ENCODE results near the gene PPM1D.

The PPM1D gene

DNA sequence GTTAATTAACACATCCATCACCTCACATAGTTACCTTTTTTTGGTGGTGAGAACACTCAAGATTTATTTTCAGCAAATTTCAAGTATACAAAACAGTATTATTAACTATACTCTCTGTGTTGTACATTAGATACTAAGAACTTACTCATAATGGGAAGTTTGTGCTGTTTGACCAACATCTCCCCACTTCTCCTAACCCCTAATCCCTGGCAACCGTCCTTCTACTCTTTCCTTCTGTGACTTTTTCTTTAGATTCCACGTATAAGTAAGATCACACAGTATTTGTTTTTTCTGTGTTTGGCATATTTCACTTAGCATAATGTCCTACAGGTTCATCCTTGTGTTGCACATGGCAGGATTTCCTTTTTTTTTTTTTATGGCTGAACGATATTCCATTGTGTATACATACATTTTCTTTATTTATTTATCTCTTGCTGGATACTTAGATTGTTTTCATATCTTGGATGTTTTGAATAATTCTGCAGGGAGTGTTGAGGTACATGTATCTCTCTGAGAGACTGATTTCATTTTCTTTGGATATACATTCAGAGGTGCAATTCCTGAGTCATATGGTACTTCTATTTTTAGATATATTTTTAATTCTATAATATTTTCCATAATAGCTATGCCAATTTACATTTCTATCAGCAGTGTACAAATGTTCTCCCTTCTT lies 19.0 kb downstream of the PPM1D start:
- DNase-seq (ENCODE audit: low spot score): no peak

DNA sequence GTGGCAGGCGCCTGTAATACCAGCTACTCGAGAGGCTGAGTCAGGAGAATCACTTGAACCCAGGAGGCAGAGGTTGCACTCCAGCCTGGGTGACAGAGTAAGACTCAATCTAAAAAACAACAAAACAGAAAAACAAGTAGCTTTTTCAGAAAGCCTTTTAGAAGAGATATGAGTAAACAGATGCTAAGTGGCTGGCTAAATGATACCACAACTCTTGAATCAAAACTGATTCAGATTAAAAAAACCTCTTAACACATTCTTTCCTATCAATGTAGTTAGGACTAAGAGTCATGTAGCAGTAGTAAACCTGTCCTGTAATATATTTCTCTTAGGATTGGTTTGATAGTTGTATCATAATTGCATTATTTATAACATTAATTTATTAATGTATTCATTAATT lies 23.0 kb downstream of the PPM1D start:
- DNase-seq (ENCODE audit: low spot score): no peak

DNA sequence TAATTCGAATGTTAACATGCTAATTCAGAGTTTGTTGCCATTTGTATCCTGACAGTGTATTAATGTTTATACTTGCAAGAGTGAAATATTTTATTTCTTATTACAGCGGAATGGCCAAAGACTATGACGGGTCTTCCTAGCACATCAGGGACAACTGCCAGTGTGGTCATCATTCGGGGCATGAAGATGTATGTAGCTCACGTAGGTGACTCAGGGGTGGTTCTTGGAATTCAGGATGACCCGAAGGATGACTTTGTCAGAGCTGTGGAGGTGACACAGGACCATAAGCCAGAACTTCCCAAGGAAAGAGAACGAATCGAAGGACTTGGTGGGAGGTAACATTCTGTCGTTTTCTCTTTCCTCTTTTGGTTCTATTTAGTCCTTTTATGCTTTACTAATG lies 23.4 kb downstream of the PPM1D start:
- no peak for DNase-seq (ENCODE audit: low spot score)

DNA sequence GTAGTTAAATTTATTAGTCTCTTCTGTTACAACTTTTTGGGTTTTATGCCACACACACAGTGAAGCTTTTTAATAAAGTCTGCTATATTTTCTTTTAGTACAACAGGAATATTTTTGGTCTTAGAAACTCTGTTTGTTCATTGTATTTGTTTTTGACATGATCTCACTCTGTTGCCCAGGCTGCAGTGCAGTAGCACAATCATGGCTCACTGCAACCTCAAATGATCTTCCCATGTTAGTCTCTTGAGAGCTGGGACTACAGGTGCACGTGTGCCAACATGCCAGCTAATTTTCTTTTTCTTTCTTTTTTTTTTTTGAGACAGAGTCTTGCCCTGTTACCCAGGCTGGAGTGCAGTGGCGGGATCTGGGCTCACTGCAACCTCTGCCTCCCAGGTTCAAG lies 27.1 kb downstream of the PPM1D start:
- no peak for DNase-seq (ENCODE audit: low spot score)

DNA sequence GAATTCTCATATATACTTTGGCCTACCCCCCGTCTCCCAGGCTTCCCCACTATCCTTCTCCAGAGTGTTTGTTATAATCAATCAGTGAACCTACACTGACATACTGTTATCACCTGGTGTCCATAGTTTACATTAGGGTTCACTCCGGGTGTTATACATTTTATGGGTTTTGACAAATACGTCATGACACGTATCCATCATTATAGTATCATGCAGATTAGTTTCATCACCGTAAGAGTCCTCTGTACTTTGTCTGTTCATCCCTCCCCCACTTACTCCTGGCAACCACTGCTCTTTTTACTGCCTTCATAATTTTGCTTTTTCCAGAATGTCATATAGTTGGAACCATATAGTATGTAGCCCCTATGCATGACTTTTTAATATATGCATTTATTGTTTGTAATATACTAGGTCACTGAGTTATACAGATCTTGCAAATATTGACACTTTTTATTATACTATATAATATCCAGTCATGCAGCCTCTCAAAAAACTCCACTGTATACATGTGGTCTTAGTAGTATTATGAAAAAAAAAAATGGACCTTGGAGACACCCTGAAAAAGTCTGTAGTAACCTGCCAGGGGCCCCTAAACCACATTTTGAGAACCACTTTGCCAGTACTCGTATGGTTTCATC lies 28.4 kb downstream of the PPM1D start:
- no peak for DNase-seq (ENCODE audit: low spot score)

DNA sequence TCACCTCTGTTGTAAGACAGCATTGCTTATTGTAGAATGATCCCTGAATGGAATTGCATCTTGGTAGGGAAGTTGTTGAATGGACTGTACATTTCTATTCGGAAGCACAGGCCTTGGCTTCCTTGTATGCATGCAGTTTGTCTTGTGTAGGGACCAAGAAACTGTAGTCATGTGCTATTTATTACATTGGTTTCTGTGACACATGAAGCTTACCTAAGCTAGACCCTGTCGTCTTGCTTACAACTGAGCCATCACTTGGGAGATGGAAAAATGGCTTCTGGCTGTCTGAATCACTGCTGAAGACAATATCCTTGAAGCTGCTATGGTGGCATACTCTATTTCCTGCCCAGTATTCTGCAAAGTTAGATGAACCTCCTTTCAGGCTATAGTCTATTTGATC lies 29.1 kb downstream of the PPM1D start:
- no peak for DNase-seq (ENCODE audit: low spot score)

DNA sequence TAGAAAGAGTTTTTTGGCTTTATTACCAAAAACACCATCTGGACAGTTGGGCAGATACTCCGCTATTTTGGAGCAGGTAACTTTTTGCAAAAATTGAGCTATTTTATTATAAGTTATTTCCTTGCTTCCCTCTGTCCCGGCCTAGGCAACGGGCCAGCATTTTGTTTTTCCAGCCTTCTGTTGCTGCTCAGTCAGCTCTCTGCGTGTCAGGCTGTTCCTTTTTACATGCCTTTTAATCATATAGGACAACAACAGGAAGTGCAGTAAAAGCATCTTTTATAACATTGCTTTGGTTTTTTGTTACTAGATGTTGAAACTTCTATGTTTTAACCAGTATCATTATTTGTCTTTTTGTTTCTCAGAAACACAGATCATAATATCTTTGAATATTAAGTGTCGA lies 30.4 kb downstream of the PPM1D start:
- peak; percentile 63 for DNase-seq (ENCODE audit: low spot score)

DNA sequence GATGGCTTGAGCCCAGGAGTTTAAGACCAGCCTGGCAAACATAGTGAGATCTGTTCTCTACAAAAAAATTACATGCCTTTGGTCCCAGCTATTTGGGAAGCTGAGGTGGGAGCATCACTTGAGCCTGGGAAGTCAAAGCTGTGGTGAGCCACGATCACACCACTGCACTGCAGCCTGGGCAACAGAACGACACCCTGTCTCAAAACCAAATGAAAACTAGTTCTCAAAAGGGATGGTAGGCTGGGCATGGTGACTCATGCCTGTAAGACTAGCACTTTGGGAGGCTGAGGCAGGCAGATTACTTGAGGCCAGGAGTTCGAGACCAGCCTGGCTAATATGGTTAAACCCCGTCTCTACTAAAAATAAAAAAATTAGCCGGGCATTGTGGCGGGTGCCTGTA lies 31.1 kb downstream of the PPM1D start:
- DNase-seq (ENCODE audit: low spot score): no peak

DNA sequence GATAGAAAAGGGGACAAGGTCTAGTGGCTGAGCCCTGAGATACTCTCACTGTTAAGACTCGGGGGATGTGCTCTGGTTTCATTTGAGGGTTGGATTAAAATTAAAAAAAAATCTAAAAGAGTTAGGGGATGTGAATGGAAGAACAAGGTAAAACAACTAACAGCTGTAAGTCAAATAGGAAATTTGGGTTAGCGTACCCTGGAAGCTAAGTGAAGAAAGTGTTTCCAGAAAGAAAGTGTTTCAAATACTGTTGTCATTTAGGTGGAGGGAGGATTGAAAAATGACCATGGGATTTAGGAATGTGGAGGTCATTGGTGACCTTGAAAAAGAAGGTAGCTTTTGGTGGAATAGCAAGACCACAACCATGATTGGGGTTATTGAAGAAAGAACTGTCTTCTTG lies 37.7 kb downstream of the PPM1D start:
- DNase-seq (ENCODE audit: low spot score): no peak

DNA sequence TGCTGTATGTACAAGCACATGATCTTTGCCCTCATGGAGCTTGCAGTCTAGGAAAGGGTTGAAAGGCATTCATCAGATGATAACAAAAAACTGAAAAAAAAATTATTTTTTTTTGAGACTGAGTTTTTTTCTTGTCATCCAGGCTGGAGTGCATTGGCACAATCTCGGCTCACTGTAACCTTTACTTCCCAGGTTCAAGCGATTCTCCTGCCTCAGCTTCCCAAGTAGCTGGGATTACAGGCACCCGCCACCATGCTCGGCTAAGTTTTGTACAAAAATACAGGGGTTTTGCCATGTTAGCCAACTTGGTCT lies 39.0 kb downstream of the PPM1D start:
- DNase-seq (ENCODE audit: low spot score): no peak

DNA sequence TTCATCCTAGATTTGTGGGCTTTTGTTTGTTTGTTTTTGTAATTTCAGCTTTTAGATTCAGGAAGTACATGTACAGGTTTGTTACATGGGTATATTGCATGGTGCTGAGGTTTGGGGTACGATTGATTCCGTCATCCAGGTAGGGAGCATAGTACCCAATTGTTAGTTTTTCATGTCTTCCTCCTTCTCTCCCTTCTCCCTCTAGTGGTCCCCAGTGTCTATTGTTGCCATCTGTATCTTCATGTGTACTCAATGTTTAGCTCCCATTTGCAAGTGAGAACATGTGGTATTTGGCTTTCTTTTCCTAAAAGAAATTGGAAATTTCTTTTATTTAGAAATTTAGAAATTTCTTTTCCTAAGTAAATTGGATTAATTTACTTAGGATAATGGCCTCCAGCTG lies 40.5 kb downstream of the PPM1D start:
- DNase-seq (ENCODE audit: low spot score): peak; percentile 52

DNA sequence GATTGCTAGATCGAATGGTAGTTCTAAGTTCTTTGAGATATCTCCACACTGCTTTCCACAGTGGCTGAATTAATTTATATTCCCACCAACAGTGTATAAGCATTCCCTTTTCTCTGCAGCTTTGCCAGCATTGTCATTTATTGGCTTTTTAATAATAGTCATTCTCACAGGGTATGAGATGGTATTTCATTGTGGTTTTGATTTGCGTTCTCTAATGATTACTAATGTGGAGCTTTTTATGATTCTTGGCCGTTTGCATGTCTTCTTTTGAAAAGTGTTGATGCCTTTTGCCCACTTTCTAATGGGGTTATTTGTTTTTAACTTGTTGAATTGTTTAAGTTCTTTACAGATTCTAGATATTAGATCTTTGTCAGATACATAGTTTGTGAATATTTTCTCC lies 41.1 kb downstream of the PPM1D start:
- peak; percentile 25 for DNase-seq (ENCODE audit: low spot score)

DNA sequence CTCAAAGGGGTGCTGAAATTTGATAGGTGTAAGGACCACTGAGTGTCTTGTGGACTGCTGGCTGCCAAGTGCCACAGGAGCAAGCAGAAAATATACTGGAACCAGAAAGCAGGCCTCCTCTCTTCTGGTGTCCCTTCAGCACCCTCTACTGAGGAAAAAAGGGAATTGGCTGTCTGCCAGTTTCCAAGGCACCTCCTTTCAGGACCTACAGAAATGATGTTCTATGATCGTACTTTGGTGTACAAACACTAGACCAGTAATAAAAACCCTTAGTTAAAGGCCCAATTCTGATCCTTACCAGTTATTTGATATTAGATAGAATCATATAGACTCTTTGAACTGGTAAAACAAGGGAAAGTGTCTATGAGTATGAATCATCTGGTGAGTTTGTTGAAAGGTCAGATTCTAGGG lies 41.8 kb downstream of the PPM1D start:
- DNase-seq (ENCODE audit: low spot score): peak; percentile 95

DNA sequence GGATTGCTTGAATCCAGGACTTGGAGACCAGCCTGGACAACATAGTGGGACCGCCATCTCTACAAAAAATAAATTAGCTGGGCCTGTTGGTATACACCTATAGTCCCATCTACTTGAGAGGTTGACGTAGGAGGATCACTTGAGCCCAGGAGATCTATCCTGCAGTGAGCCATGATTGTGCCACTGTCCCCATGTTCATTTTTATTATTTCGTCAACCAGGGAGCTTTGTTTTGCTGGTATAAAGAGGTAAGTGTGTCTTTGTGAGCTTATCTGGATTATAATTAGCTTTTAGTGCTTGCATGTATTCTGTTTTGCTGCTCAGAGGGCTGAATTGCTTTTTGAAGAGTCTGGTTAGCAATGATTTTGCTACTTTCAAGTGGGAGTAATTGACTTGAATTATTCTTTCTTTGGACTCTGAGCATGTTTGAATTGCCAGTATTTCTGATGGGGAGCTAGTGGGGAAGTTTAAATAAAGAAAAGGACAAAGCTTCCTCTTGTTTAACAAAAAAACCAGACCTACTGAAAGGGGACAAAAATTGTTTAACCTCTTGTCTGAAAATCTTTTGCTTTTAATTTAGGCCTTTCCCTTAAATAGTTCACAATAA lies 46.0 kb downstream of the PPM1D start:
- DNase-seq (ENCODE audit: low spot score): peak; percentile 60

DNA sequence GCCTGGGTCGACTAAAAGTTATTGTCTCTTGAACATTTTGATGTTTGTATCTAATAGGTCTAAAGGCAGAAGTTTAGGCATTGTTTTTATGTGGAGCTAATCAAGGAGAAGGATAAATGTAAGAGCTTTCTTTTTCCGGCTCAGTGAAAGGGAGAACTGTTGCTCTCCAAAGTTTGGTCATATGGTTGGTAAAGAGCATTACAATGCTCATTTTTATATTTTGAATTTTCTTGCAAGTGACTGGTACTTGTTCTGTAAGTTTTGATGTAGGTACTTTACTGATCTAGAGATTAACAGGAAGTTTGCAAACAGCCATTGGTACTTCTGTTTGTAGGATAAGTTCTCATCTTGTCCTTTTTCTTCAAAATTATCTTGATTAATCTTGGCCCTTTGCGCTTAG lies 46.7 kb downstream of the PPM1D start:
- peak; percentile 62 for DNase-seq (ENCODE audit: low spot score)

DNA sequence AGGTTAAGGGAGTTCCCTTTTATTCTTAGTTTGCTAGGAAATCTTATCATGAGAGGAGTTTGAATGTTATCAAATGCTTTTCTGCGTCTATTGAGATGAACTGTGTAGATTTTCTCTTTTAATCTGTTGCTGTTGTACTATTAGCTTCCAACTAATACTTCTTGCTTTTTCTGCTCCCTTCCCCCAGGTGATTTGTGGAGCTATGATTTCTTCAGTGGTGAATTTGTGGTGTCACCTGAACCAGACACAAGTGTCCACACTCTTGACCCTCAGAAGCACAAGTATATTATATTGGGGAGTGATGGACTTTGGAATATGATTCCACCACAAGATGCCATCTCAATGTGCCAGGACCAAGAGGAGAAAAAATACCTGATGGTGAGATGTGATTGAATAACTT lies 47.7 kb downstream of the PPM1D start:
- no peak for DNase-seq (ENCODE audit: low spot score)

DNA sequence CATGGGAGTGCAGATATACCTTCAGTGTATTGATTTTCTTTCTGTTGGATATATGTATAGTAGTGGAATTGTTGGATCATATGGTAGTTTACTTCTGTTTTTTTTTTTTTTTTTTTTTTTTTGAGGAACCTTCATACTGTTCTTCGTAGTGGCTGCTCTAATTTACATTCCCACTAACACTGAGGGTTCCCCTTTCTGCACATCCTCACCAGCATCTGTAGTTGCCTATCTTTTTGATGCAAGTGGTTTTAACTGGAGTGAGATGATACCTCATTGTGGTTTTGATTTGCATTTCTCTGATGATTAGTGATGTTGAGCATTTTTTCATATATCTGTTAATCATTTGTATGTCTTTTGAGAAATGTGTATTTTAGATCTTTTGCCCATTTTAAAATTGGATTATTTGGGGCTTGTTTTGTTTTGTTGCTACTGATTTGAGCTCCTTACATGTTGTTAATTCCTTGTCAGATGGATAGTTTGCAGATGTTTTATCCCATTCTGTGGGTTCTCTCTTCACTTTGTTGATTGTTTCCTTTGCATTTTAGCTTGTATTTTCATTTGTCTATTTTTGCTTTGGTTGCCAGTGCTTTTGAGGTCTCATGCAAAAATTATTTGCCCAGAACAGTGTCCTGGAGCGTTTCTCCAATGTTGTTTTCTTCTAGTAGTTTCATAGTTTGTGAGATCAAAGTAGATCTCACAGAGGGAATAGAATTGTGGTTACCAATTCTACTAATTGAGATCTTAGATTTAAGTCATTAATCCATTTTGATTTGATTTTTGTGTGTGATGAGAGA lies 52.7 kb downstream of the PPM1D start:
- no peak for DNase-seq (ENCODE audit: low spot score)

DNA sequence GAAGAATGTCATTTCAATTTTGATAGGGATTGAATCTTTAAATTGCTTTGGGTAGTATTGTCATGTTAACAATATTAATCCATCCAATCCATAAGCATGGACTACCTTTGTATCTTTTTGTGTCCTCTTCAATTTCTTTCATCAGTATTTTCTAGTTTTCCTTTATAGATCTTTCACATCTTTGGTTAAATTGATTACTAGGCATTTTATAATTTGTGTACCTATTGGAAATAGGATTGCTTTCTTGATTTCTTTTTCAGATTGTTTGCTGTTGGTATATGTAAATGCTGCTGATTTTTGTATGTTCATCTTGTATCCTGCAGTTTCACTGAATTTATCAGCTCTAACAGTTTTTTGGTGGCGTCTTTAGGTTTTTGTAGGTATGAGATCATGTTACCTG lies 53.6 kb downstream of the PPM1D start:
- DNase-seq (ENCODE audit: low spot score): no peak

DNA sequence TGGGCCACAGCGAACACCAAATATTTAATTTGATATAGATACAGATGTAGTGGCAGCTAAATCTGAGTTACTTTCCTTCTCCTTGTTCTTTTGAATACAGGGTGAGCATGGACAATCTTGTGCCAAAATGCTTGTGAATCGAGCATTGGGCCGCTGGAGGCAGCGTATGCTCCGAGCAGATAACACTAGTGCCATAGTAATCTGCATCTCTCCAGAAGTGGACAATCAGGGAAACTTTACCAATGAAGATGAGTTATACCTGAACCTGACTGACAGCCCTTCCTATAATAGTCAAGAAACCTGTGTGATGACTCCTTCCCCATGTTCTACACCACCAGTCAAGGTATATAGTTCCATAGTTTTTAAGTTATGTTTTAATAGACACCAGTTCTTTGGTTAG lies 56.5 kb downstream of the PPM1D start:
- DNase-seq (ENCODE audit: low spot score): peak; percentile 67

DNA sequence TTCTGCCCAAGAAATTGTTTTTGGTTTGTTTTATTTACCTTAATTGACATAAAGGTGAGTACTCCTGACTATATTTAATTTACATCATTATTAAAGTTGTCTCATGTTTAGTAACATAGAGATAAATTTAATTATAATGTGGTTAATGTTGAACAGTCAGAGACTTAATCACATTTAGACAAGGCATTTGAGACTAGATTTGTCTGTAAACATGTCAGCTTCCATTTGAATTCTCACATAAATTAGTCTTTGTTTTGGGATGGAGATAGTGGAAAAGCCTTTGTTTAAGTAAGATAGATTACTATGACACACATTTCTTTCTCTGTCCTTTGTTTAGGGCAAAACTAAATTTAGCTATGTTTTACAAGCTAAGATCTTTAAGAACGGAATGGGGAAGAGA lies 59.2 kb downstream of the PPM1D start:
- peak; percentile 92 for DNase-seq (ENCODE audit: low spot score)

DNA sequence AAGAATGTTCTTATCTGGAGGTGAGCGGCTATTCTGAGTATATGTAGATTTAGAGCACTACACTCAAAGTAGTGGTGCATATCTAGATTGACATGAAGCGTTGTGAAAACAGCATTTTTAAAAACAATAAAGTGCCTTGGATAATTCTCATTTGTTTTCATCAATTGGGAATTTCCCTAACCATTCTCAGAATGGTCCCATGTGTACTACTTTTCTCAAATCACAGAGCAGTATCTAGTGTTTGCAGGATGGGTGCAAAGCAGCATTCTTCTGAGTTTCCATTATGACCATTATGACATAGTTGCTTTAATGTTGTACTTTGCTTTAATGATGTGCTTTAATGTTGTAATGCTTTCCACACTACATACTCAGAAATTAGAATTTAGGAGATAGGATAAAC lies 61.5 kb downstream of the PPM1D start:
- DNase-seq (ENCODE audit: low spot score): no peak

DNA sequence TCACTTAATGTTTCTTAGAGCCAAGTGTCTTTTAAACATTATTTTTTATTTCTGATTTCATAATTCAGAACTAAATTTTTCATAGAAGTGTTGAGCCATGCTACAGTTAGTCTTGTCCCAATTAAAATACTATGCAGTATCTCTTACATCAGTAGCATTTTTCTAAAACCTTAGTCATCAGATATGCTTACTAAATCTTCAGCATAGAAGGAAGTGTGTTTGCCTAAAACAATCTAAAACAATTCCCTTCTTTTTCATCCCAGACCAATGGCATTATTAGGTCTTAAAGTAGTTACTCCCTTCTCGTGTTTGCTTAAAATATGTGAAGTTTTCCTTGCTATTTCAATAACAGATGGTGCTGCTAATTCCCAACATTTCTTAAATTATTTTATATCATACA lies 64.0 kb downstream of the PPM1D start:
- DNase-seq (ENCODE audit: low spot score): no peak

DNA sequence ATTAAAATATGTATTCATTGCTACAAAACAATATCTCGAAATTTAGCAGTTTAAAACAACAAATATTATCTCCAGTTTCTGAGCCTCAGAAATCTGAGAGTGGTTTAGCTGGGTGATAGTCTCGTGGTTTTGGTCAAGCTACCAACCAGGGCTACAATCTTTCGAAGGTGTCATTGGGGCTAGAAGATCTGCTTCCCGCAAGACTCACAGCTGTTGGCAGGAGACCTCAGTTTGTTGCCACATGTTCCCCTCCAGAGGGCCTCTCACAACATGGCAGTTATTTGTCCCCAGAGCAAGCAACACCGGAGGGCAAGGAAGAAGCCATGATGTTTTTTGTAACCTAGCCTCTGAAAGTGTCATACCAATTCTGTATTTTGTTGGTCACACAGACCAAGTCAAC lies 65.6 kb downstream of the PPM1D start:
- no peak for DNase-seq (ENCODE audit: low spot score)
